ENCODE results near the gene STK35.

STK35 gene

DNA sequence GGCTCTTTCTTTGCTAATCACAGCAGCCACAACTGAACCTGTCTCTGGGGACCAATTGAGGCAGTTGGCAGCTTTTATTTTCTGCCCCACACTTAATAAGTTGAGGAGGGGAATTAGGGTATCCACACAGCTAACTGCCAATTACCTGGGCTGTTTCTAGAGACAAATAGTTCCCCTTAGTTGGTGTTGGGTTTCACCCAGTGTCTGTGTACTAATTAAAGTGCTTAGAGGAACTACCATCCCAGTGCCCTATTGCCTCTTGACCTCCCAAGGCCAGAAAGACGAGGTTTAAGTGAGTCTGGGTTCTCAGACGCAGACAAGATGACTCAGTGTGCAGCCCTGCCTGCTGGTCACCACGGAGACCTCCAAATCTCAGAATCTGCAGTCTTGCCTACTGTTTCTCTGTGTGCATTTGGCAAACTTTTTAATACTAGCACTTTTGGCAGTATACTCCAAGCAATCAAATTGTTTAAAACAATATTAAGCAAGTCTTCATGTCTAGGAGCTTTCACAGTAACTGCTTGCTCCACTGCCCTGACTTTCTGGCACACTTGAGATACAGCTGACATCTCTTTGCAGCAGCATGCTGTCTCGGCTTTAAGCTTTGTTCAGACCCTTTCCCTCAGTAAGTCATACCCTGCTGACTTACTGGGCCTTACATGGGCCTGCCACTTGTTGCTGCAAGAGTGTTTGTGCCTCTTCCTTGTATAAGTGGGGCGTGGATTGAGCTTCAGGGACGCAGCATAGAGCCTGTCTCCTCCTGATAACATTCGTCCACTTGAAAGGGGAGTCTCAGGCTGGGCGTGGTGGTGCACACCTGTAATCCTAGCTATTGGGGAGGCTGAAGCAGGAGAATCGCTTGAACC is 31.9 kb downstream of the STK35 start:
- DNase-seq (ENCODE audit: low read depth, low spot score) = no peak

DNA sequence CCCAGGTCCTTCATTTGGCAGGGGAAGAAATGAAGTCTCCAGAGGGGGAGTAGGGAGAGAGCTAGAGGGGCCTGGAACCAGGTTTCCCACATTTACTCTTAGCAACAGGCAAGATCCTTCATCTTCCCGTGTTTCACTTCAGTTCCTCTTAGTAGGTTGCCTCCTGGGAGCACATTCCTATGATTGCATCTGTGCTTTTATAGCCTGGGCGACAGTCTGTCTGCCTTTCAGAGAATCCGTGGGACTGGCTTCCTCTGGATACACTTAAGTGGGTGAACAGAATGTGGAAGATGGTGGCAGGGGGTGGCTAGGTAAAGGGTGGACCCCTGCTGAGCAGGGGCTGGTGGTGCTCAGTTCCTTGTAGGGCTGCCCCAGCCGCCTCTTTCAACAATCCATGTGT is 33.4 kb downstream of the STK35 start:
- DNase-seq (ENCODE audit: low read depth, low spot score) = no peak

DNA sequence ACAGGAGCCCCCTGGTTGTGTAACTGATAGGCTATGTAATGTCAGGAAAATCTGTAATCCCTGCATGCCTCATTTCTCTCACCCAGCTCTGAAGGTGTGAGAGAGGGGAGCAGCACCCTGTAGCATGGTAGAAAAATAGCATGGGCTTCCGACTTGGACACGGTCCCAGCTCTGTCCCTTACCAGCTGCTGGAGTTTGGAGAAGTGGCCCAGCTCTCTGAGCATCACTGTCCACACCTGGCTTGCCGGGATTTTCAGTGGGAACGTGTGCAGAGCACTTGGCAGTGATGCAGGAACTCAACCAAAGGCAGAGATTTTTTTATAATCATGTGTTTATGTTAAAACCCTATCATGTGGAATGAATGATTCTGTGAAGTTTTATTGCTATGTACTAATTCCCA is 34.6 kb downstream of the STK35 start:
- no peak for DNase-seq (ENCODE audit: low read depth, low spot score)

DNA sequence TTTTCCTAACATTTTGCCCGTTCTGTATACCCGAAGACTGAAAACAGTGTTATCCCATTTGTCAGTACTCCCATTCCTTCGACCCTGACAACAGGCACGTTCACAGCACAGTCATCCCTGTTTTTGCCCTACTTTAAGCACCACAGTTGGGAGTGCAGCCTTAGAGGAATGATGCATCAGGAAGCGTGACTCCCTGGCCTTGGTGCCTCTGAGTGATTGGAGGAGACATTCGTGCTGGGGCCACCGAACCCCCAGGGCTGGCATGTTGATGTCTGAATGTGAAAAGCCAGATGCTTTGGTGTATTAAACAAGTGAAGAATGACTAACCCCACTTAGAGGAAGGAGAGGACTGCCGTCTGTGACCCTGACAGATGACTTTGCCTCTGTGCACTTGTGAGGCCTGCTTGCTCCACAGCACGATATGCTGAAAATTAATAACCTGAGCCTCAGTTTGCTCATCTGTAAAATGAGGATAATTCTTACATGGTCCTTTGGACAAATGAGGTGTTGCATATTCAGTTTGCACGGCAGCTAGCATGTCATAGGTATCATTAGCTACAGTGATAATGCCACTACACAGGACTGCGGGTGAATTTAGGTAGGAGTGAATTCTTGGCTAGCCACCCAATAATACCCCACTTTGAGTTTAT is 36.0 kb downstream of the STK35 start:
- DNase-seq (ENCODE audit: low read depth, low spot score) = no peak

DNA sequence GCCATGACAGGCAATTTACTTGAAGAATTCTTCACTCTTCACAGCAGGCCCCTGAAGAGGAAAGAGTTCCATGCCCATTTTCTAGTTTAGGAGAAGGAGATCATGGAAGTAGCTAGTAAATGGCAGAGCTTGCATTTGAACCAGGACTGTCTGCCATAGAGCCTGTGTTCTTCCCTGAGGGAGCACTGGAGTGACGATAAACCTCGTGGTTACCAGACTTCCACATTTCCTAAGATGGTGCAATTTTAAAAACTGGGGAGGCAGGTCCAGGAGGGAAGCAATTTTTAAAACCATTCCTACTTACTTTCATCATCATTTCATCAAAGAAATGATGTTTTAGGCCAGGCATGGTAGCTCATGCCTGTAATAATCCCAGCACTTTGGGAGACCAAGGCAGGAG is 36.8 kb downstream of the STK35 start:
- DNase-seq (ENCODE audit: low read depth, low spot score) = no peak

DNA sequence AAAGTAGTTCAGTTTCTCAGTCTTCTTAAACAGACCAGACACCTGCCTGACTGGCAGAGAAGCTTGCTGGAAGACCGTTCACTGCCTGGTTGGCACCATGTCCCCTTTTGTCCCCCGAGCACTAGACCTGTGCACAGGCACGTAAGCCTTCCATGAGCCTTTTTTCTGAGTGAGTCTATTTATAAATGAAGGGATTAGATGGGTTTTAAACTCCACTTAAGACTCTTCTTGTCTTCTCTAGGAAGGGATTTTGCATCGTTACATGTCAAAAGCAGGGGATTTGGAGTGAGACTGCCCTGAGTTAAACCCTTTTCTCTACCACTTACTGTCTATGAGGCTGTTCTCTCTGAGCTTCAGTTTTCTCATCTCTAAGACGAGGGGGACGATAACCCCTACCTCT is 37.6 kb downstream of the STK35 start:
- DNase-seq (ENCODE audit: low read depth, low spot score) = no peak

DNA sequence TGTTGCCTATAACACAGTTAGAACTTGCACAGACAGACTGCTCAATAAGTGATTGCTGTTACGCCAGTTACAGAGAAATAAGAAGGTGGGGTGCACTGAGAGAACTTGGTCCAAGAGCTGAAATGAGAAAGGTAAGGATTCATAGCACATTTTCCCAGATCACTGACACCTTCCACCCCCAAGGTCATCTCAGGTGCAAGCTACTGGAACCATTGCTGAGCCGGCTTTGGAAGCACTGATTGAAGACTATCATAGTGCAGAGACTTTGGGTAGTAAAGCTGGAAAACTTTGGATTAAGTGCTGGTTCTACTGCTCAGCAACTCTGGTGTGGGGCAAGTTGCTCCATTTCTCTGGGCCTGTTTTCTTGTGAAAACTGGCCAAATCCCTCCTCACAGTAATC is 38.1 kb downstream of the STK35 start:
- no peak for DNase-seq (ENCODE audit: low read depth, low spot score)

DNA sequence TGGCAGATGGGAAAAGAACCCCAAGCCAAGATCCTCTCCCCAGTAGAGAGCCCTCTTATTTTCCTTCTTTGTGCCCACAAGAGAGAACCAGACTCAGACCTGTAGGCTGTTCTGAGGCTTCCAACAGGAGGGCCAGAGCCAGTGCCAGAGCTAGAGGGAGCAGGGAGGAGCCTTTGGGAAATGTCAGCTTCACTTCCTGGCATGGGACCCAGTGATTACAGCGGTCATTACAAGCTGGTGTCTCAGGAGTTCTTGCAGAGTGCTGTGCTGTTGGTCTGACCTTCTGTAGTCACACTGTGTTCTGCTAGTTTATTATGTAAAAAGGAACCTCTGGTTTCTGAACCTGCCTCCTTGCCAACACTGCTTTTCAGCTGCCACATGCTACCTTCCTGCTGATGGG is 38.9 kb downstream of the STK35 start:
- DNase-seq (ENCODE audit: low read depth, low spot score) = no peak

DNA sequence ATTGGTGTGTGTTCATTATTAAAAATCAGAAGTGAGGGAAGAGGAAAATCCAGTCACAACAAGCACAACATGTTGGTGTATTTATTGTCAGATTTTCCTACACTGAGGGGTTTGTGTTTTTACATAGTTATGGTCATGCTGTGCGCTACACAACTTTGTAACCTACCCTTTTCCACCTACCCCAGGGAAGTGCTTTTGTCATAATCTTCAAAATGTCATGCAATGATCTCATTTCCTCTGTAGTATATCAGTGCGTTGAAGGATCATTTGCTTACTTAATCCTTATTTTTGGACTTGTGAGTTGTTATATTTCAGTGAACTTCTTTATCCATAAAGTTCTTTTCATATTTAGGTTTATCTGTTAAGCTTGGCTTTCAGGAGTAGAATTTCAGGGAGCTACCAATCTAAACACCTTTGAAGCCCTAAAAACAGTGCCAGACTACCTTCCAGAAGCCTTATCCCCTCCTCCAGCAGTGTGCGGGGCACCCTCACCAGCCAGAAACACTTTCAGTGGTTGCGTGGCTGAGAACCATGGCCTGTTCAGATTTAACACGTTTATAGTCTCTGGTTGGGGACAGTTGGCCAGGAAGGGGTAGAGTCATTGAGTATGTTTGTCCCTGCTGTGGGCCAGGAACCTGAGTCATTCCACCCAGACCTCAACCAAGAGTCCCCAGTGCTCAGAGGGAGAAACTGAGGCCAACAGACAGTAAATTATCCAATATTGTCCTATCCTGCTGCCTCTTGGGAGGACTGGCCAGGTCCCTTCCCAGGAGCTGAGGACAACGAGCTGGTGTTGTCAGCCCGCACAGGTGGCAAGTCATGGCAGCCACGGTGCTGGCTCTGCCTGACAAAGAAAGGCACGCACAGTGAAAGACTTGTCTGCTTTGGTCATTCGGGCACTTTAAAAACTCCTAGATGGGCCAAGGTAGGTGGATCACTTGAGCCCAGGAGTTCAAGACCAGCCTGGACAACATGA is 40.3 kb downstream of the STK35 start:
- DNase-seq (ENCODE audit: low read depth, low spot score) = no peak

DNA sequence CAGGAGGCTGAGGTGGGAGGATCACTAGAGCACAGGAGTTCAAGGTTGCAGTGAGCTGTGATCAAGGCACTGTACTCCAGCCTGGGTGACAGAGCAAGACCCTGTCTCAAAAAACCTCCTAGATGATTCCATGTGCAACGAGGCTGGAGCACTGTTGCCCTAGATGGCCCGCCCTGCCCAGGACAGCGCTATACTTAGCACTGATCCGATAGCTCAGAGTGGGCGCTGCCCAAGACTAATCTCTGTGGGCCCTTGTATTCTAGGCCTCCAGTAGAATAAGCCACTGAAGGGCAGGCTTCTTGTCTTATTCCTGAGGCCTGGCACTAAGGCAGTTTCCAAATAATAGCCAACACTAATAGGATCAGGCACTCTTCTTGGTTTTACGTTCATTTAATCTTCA is 41.0 kb downstream of the STK35 start:
- no peak for DNase-seq (ENCODE audit: low read depth, low spot score)

DNA sequence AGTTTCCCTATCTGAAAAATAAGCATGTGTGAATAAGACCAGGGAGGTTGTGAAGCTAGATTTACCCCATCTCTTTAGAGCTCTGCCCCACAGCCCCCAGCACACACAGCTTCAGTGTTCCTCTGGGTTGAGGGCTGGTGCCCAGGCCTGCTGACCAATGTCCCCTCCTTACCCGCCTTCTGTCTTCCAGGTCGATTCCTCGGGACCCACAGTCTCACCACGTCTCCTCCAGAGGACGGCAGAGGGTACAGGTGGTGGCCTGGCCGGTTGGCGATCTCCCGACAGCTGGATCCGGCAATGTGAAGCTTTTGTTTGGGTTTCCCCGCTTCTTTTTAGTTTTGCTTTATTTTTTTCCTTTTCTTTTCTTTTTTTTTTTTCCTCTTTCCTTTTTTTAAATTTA is 42.0 kb downstream of the STK35 start:
- no peak for DNase-seq (ENCODE audit: low read depth, low spot score)

DNA sequence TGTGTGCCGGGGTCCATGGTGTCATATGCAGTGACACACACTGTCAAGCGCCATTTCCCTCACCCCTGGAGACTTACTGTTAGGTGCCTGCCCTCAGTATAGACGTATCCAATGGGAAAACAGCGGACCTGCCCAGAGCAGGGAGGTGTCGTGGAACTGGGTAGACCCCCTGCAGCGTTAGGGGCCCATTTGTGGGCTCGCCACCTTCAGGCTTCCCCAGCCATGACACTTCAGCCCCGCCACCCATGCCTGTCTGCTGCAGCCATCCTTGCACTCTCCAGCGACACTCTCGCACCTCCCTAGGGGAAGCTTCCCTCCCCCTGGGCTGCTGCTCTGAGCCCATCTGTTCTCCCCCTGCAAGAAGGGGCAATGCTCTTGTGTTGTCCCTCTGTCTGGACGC is 43.2 kb downstream of the STK35 start:
- no peak for DNase-seq (ENCODE audit: low read depth, low spot score)

DNA sequence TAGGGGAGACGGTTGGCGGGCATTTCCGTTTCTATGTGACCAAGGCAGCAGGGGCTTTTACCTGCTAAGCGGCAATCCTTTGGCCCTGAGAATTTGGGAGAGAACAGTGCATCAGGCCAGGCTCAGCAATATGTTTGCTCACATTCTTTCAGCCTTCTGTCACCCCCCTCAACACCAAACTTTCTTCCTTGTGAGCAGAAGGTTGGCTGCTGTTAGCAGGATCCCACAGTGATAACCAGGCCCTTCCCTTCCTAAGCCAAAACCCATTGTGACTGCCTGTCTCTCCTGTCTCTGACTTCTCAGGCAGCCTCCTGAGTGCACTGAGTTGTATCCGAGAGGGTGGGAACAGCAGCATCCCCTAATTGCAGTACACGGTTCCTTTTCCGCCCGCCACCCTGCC is 43.7 kb downstream of the STK35 start:
- no peak for DNase-seq (ENCODE audit: low read depth, low spot score)

DNA sequence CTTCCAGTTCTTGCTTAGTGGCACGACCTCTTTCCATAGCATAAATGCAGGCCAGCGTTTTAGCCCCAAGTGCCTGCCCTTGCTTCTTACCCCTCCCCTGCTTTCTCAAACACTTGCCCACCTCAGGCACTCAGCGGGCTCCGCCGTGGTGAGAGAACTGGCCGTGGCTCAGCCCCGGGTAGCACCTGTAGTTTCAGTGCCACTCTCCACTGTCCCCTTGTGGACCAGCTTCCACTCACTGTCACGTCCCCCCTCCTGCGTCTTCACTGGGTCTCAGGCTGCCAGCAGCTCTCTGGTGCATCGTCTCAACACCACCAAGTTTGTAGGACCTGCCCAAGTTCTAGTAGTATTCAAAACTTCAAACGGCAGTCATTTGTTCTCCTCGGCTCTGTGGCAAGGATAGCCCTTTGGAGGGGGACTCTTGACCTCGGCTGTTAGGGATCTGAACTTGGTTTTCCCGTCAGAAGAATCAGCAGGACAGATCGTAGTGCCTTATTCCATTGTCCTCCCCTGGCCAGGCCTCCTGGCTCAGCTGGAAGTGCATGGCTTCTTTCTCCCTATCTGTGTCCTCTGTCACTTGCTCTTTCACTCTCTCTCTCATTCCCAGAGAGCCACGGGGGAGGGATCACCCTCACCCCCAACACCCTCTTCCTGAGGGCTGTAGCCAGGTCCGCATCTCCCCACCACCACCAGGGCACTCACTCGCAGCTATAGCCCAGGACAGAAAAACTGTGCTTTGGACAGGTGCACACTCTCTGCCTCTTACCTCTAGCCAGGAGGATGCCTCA is 44.6 kb downstream of the STK35 start:
- no peak for DNase-seq (ENCODE audit: low read depth, low spot score)

DNA sequence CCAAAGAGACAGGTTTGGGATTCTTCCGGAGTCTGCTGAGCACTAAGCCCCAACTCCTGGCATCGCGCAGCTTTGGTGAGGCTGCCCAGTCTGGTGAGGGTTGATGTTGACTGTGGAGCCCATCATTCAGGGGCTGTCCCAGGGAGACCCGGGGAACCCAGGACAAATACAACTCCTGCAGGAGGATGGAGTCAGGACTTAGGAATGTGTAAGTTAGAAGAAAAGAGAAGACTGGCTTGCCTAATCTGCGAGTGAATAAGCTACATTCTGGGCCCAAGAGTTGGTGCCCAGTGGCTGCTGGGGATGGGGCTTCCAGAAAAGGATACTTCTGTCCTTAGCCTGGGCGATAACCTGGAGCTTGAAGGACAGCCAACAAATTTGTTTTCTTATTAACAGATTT is 47.9 kb downstream of the STK35 start:
- DNase-seq (ENCODE audit: low read depth, low spot score) = no peak

DNA sequence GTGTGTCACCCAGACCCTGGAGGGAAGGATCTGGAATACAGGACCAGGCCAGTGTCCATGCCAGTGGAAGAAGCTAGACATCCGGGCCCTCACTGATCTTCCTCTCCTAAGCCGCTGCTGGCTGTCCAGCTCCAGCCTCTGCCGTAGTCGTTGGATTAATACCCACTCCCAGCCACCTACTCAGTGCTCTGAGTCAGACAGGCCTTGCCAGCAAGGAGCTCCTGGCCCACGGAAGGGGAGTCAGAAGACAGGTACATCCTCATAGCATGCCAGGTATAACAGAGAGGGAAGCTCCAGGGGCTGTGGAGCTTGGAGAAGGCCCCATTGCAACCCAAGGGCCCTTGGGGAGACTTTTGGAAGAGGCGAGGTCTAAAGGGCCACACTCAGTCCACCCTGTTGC is 49.0 kb downstream of the STK35 start:
- DNase-seq (ENCODE audit: low read depth, low spot score) = no peak

DNA sequence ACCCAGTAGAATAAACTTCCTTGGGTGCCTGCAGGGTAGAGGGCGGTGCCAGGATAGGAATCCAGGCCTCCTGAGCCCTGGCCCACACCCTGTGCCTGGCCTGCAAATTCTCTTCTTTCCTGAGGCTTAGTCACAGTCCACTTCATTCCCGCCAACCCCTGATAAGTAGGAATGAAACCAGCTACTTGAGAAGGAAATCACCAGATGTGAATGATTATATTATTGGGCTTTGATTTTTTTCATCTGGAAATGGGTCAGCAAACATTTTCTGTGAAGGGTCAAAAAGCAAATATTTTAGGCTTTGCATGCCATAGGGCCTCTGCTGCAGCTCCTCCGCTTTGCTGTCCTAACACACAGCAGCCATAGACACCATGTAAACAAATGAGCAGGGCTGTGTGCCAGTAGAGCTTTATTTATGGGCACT is 50.2 kb downstream of the STK35 start:
- no peak for DNase-seq (ENCODE audit: low read depth, low spot score)

DNA sequence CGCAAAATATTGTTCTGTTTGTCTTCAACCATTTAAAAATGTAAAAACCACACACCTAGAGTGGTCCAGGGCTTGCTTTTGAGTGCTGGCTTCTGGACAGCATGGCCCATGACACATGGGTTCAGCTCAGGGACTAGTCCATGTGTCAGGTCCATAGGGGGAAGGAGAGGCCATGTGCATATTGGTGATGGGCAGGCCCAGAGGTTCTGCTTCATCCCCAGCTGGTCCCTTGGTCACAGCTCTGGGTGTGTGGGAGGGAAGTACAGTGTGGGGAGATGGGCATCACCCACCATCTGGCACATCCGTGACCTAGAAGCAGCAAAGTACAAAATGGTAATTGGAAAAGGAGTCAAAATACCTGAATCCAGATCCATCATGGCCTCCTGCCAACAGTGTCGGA is 50.7 kb downstream of the STK35 start:
- no peak for DNase-seq (ENCODE audit: low read depth, low spot score)

DNA sequence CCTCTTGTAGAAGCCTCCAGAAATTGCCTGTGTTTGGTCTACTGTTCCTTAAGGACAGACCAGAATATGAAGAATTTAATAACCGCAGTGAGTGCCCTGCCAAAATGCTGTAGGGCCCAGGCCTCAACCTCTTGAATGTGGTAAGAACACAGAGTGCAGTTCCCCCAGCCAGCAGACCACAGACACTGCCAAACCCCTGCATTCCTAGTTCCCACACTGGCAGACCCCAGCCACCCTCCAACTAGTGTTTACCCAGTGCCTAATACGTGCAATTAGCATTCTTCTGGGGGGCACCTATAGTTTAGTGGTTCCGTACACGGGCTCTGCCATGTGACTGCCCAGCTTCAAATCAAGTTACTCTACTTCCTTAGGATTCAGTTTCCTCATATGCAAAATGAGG is 51.7 kb downstream of the STK35 start:
- DNase-seq (ENCODE audit: low read depth, low spot score) = no peak

DNA sequence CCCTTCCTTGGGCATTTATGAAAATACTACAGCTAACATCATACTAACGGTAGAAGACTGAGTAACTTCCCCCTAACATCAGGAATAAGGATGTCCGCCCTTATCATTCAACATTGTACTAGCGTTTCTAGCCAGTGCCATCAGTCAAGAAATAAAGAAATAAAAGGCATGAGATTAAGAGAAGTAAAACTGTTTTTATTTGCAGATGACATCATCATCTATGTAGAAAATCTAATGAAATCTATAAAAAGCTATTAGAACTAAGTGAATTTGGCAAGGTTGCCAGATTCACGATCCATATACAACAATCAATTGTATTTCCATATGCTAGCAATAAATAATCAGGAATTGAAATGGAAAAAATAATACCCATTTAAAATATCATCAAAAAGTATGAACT is 54.6 kb downstream of the STK35 start:
- DNase-seq (ENCODE audit: low read depth, low spot score) = no peak

Data from smooth muscle cell of the brain vasculature (primary cell).